SK-N-SH treated with all-trans-retinoic acid at 6 μM for 48 hours (cell line): ENCODE data around the gene SLC13A4.
A peak's percentile ranks its signal among the peaks of the same experiment; 100 is the strongest.

Source experiments
- ATAC-seq: fragments of 200-7000 bp; cut with Tn5 transposase; 3 replicates; pipeline ENCODE4 v1.9.1; 2020; ENCODE audit warnings: mild to moderate bottlenecking, moderate library complexity
- ARNTL ChIP-seq: fragments of 450-650 bp; formaldehyde crosslinking; IDR thresholded peaks from 2 replicates; pipeline ENCODE4 v1.5.0; 2020; ENCODE audit warnings: low read depth, mild to moderate bottlenecking, moderate library complexity, borderline replicate concordance
- BACH2 ChIP-seq: fragments of 250-450 bp; sonication (Bioruptor Pico); IDR thresholded peaks from 2 replicates; pipeline ENCODE4 v1.9.0; 2021; ENCODE audit warnings: mild to moderate bottlenecking, borderline replicate concordance
- CREB5 ChIP-seq: fragments of 250-450 bp; sonication (Bioruptor Pico); IDR thresholded peaks from 2 replicates; pipeline ENCODE4 v1.5.1; 2020; ENCODE audit warnings: low read depth, mild to moderate bottlenecking, moderate library complexity
- CSDC2 ChIP-seq: fragments of 250-450 bp; sonication (Bioruptor Pico); IDR thresholded peaks from 2 replicates; pipeline ENCODE4 v1.5.0; 2020; ENCODE audit warnings: mild to moderate bottlenecking, moderate library complexity
- CSRNP3 ChIP-seq: fragments of 250-450 bp; sonication (Bioruptor Pico); IDR thresholded peaks from 2 replicates; pipeline ENCODE4 v1.5.1; 2021; ENCODE audit warnings: mild to moderate bottlenecking, moderate library complexity
- ESRRG ChIP-seq: fragments of 250-450 bp; sonication (Bioruptor Pico); IDR thresholded peaks from 2 replicates; pipeline ENCODE4 v1.6.1; 2021; ENCODE audit warnings: mild to moderate bottlenecking
- GLIS3 ChIP-seq: fragments of 250-450 bp; sonication (Bioruptor Pico); IDR thresholded peaks from 2 replicates; pipeline ENCODE4 v1.5.0; 2020; ENCODE audit warnings: mild to moderate bottlenecking, moderate library complexity
- OSR1 ChIP-seq: fragments of 250-450 bp; sonication (Bioruptor Pico); IDR thresholded peaks from 2 replicates; pipeline ENCODE4 v1.8.0; 2022; ENCODE audit warnings: moderate library complexity, mild to moderate bottlenecking, inconsistent platforms
- POU6F1 ChIP-seq: fragments of 250-450 bp; sonication (Bioruptor Pico); IDR thresholded peaks from 2 replicates; pipeline ENCODE4 v1.8.0; 2021; ENCODE audit warnings: low read depth, mild to moderate bottlenecking, moderate library complexity, borderline replicate concordance
- RARB ChIP-seq: fragments of 250-450 bp; sonication (Bioruptor Pico); IDR thresholded peaks from 2 replicates; pipeline ENCODE4 v1.8.0; 2021; ENCODE audit warnings: mild to moderate bottlenecking, moderate library complexity
- SNAI2 ChIP-seq: fragments of 250-450 bp; sonication (Bioruptor Pico); IDR thresholded peaks from 2 replicates; pipeline ENCODE4 v1.5.0; 2020; ENCODE audit warnings: mild to moderate bottlenecking, moderate library complexity
- TCF4 ChIP-seq: fragments of 250-450 bp; sonication (Bioruptor Pico); IDR thresholded peaks from 2 replicates; pipeline ENCODE4 v1.8.0; 2021; ENCODE audit warnings: mild to moderate bottlenecking, moderate library complexity, borderline replicate concordance
- TOX ChIP-seq: fragments of 250-450 bp; sonication (Bioruptor Pico); IDR thresholded peaks from 2 replicates; pipeline ENCODE4 v1.8.0; 2021; ENCODE audit warnings: mild to moderate bottlenecking, moderate library complexity, borderline replicate concordance
- TSHZ2 ChIP-seq: fragments of 250-450 bp; sonication (Bioruptor Pico); IDR thresholded peaks from 2 replicates; pipeline ENCODE4 v1.5.0; 2020; ENCODE audit warnings: mild to moderate bottlenecking, moderate library complexity
- ZC3H10 ChIP-seq: fragments of 250-450 bp; sonication (Bioruptor Pico); IDR thresholded peaks from 2 replicates; pipeline ENCODE4 v1.5.1; 2021; ENCODE audit warnings: mild to moderate bottlenecking, moderate library complexity
- ZFP3 ChIP-seq: fragments of 250-450 bp; sonication (Bioruptor Pico); IDR thresholded peaks from 2 replicates; pipeline ENCODE4 v1.5.0; 2020; ENCODE audit warnings: mild to moderate bottlenecking, moderate library complexity
- ZFP30 ChIP-seq: fragments of 450-650 bp; formaldehyde crosslinking; IDR thresholded peaks from 2 replicates; pipeline ENCODE4 v1.5.0; 2022; ENCODE audit warnings: mild to moderate bottlenecking, moderate library complexity
- ZNF565 ChIP-seq: fragments of 450-650 bp; formaldehyde crosslinking; conservative IDR thresholded peaks from 2 replicates; pipeline ENCODE4 v1.5.0; 2020; ENCODE audit warnings: low read depth, mild to moderate bottlenecking, moderate library complexity
- ZNF70 ChIP-seq: fragments of 450-650 bp; formaldehyde crosslinking; IDR thresholded peaks from 2 replicates; pipeline ENCODE4 v1.5.0; 2020; ENCODE audit warnings: mild to moderate bottlenecking, moderate library complexity
- ZNF8 ChIP-seq: fragments of 450-650 bp; formaldehyde crosslinking; IDR thresholded peaks from 2 replicates; pipeline ENCODE4 v1.5.0; 2020; ENCODE audit warnings: mild to moderate bottlenecking, moderate library complexity

The SLC13A4 gene

GRCh38 chr7:135744938-135745702 lies 17.1 kb upstream of the SLC13A4 start:
- peak; percentile 61 for ATAC-seq
- TF ChIP-seq TSHZ2 (CRISPR knock-in tag) (no peak), CSRNP3 (CRISPR knock-in tag) (no peak), ZNF70 (no peak), ARNTL (CRISPR knock-in tag) (no peak), OSR1 (CRISPR knock-in tag) (no peak), ESRRG (CRISPR knock-in tag) (no peak), ZNF565 (no peak), ZC3H10 (CRISPR knock-in tag) (no peak), SNAI2 (CRISPR knock-in tag) (no peak), ZNF8 (no peak), POU6F1 (CRISPR knock-in tag) (no peak), TCF4 (CRISPR knock-in tag) (no peak), GLIS3 (CRISPR knock-in tag) (no peak), CSDC2 (no peak), CREB5 (CRISPR knock-in tag) (no peak), ZFP30 (CRISPR knock-in tag) (no peak), BACH2 (no peak), RARB (CRISPR knock-in tag) (no peak)

GRCh38 chr7:135743907-135744731 lies 16.1 kb upstream of the SLC13A4 start:
- TF ChIP-seq ZNF565, result no peak
- no peak for TF ChIP-seq ZFP30 (CRISPR knock-in tag)
- no peak for TF ChIP-seq ESRRG (CRISPR knock-in tag)
- TF ChIP-seq ZNF8, result no peak
- no peak for TF ChIP-seq CSRNP3 (CRISPR knock-in tag)
- TF ChIP-seq CSDC2, result no peak
- TF ChIP-seq ZFP3 (CRISPR knock-in tag), result no peak
- TF ChIP-seq SNAI2 (CRISPR knock-in tag), result no peak
- no peak for ATAC-seq

GRCh38 chr7:135742371-135742770 lies 14.4 kb upstream of the SLC13A4 start:
- TF ChIP-seq ZNF70 (no peak), OSR1 (CRISPR knock-in tag) (no peak), SNAI2 (CRISPR knock-in tag) (no peak), TCF4 (CRISPR knock-in tag) (no peak), ARNTL (CRISPR knock-in tag) (no peak), TOX (CRISPR knock-in tag) (no peak), TSHZ2 (CRISPR knock-in tag) (no peak), BACH2 (no peak), ZNF8 (no peak), GLIS3 (CRISPR knock-in tag) (no peak), ESRRG (CRISPR knock-in tag) (no peak), ZC3H10 (CRISPR knock-in tag) (no peak), ZNF565 (no peak)
- no peak for ATAC-seq
